CD14-positive monocyte (primary cell): ENCODE data around the gene RTP5. TPM values are rescaled to one million over a fixed set of nuclear protein-coding genes. Genes with fewer than 3 reads are reported as not detected.

ENCODE experiments used
- DNase-seq, 3 donors: peaks; one replicate each; pipeline ENCODE4 v3.0.0-alpha.2; 2011 to 2022
- H2AFZ ChIP-seq: 2 replicates; pipeline ENCODE4 v1.6.0; 2012; ENCODE audit warnings: mild to moderate bottlenecking, low read depth, low read length, inconsistent platforms; ENCODE audit not compliant: insufficient read depth, poor library complexity, severe bottlenecking
- H3K27ac ChIP-seq, 2 donors: 1 replicate in 1 of 2; 2 replicates in 1 of 2; pipeline ENCODE4 v1.5.1; 2012 to 2013; ENCODE audit warnings: low read length in 2 of 2, control low read depth in 1 of 2, inconsistent platforms in 1 of 2, low read depth in 1 of 2, mild to moderate bottlenecking in 1 of 2
- H3K27me3 ChIP-seq, 2 donors: one replicate each; pipeline versions ENCODE4 v1.6.0 to v1.6.1; 2011 to 2013; ENCODE audit warnings: low read length in 2 of 2; ENCODE audit not compliant: control insufficient read depth in 2 of 2, insufficient read depth in 2 of 2
- H3K36me3 ChIP-seq, 2 donors: replicated peaks in 1 of 2; 1 replicate in 1 of 2; 2 replicates in 1 of 2; pipeline versions ENCODE4 v1.5.1 to v1.6.1; 2012 to 2013; ENCODE audit warnings: low read length in 2 of 2, control low read depth in 1 of 2, inconsistent platforms in 1 of 2, mild to moderate bottlenecking in 1 of 2; ENCODE audit not compliant: insufficient read depth in 2 of 2, control insufficient read depth in 1 of 2
- H3K4me1 ChIP-seq, 2 donors: 1 replicate in 1 of 2; 2 replicates in 1 of 2; pipeline versions ENCODE4 v1.5.1 to v1.6.1; 2012 to 2013; ENCODE audit warnings: low read length in 2 of 2, control low read depth in 1 of 2, inconsistent platforms in 1 of 2, mild to moderate bottlenecking in 1 of 2, moderate library complexity in 1 of 2; ENCODE audit not compliant: insufficient read depth in 2 of 2, control insufficient read depth in 1 of 2
- H3K4me2 ChIP-seq: replicated peaks from 2 replicates; pipeline ENCODE3; 2012; ENCODE audit warnings: low read length, moderate library complexity, mild to moderate bottlenecking; ENCODE audit not compliant: poor library complexity, severe bottlenecking; ENCODE audit errors: extremely low read depth
- H3K4me3 ChIP-seq, 3 experiments: fragments of 200-600 bp in 1 of 3; sonication (generic) in 1 of 3; replicated peaks in 1 of 3; 1 replicate in 2 of 3; 2 replicates in 1 of 3; pipeline ENCODE4 v1.5.1; 2011 to 2013; ENCODE audit warnings: low read length in 3 of 3, mild to moderate bottlenecking in 3 of 3, control low read depth in 2 of 3, low read depth in 2 of 3, inconsistent platforms in 1 of 3, moderate library complexity in 1 of 3
- H3K79me2 ChIP-seq: 2 replicates; pipeline ENCODE4 v1.6.0; 2012; ENCODE audit warnings: mild to moderate bottlenecking, control low read depth, inconsistent platforms, low read length, moderate library complexity; ENCODE audit not compliant: insufficient read depth
- H3K9ac ChIP-seq: 2 replicates; pipeline ENCODE4 v1.6.0; 2017; ENCODE audit warnings: low read length, mild to moderate bottlenecking; ENCODE audit not compliant: insufficient read depth, poor library complexity, severe bottlenecking
- H3K9me3 ChIP-seq, 2 donors: replicated peaks in 1 of 2; 1 replicate in 1 of 2; 2 replicates in 1 of 2; pipeline versions ENCODE4 v1.5.1 to v1.6.1; 2012 to 2013; ENCODE audit warnings: low read length in 2 of 2, control low read depth in 1 of 2; ENCODE audit not compliant: control insufficient read depth in 1 of 2, insufficient read depth in 1 of 2
- H4K20me1 ChIP-seq: 2 replicates; pipeline ENCODE4 v1.6.0; 2012; ENCODE audit warnings: mild to moderate bottlenecking, low read length, control low read depth, moderate library complexity; ENCODE audit not compliant: insufficient read depth
- H3K27ac Mint-ChIP-seq, 7 donors: one replicate each; pipeline ENCODE4 v1.8.0; 2020; ENCODE audit warnings: mild to moderate bottlenecking in 7 of 7, mixed read lengths in 7 of 7, moderate library complexity in 6 of 7, inconsistent platforms in 2 of 7
- H3K27me3 Mint-ChIP-seq, 3 donors: one replicate each; pipeline ENCODE4 v1.8.0; 2021 to 2022; ENCODE audit warnings: low read depth in 3 of 3, mild to moderate bottlenecking in 3 of 3, mixed read lengths in 3 of 3, moderate library complexity in 3 of 3, inconsistent platforms in 1 of 3
- H3K36me3 Mint-ChIP-seq, 2 donors: one replicate each; pipeline ENCODE4 v1.8.0; 2020; ENCODE audit warnings: mixed read lengths in 2 of 2, inconsistent platforms in 1 of 2, mild to moderate bottlenecking in 1 of 2
- H3K4me1 Mint-ChIP-seq: one replicate; pipeline ENCODE4 v1.8.0; 2020; ENCODE audit warnings: mild to moderate bottlenecking, mixed read lengths
- H3K4me3 Mint-ChIP-seq, 2 donors: one replicate each; pipeline ENCODE4 v1.8.0; 2020; ENCODE audit warnings: mild to moderate bottlenecking in 2 of 2, mixed read lengths in 2 of 2, moderate library complexity in 1 of 2
- H3K9me3 Mint-ChIP-seq, 7 donors: one replicate each; pipeline ENCODE4 v1.8.0; 2020 to 2022; ENCODE audit warnings: mixed read lengths in 7 of 7, mild to moderate bottlenecking in 6 of 7, moderate library complexity in 6 of 7, inconsistent platforms in 2 of 7
- WGBS: methylation state at CpG from one replicate; pipeline ENCODE4 v1.1.5; 2013; ENCODE audit warnings: missing lambda C conversion rate; ENCODE audit not compliant: insufficient coverage; 5-methylcytosine and 5-hydroxymethylcytosine counted together
- intact Hi-C, 2 donors: fragments of 100-400 bp; cut with micrococcal nuclease; formaldehyde crosslinking; loops; one replicate each; pipeline versions ENCODE4 v1.15.0 to v1.15.1; 2023
- polyA plus RNA-seq, 3 donors: library from polyadenylated mRNA; depleted of rRNA in 1 of 3; unstranded in 2 of 3; stranded (reverse) in 1 of 3; fragments of 300-500 nt in 2 of 3; fragments of >200 nt in 1 of 3; fragmentation: Illumina TruSeq in 2 of 3; gene quantifications; 1 replicate in 2 of 3; 2 replicates in 1 of 3; pipeline ENCODE4 v1.2.3, GENCODE V29; 2012 to 2021
- TF ChIP-seq, protein P1 (sequence below): fragments of 200-600 bp; IDR thresholded peaks from one replicate; pipeline ENCODE4 v1.8.0; 2022; ENCODE audit warnings: antibody characterized with exemption, mild to moderate bottlenecking

RTP5 gene
- polyA plus RNA-seq, 3 donors = 0.03 TPM; not detected in 2

DNA sequence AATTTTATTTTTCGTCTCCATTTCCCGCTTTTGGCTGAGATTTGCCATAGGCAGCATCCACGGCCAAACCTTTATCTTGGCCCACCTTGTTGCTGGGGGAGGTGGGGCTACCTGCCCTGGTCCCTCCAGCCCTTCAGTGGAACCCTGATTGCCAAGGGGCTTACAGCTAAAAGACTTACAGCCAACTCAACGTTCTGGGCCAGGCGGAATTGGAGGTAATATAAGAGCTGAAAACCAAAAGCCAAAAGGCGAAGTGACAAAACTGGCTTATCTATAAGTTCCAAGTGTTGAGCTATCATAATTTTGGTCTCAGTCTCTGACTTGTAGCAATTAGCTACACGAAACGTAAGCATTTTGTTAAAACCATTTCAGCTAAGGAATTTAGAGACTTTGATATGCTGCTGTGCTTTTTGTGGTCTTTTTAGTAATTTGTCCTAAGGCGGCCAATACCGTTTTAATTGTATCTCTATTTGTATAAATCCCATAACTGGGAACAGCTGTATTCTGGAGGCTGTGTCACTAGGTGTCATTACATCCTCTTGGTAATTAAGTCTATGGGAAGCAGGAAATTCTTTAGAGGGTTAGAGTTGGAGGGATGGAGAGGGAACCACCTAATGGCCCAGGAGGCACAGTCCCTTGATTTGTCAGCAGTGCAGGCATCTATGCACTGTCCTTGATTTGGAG is 34.9 kb upstream of the RTP5 start:
- intact Hi-C loops = no loop called here
- no peak overlapping the region for H3K4me3 Mint-ChIP-seq
- H3K4me1 Mint-ChIP-seq = no peaks in the 10 kb centered on the region
- WGBS = 94% methylated on average over 8 of the region's 10 CpGs
- Histone ChIP-seq H2AFZ (no peak overlapping the region), H4K20me1 (no peaks in the 10 kb centered on the region), H3K36me3 (no peaks in the 10 kb centered on the region), H3K27me3 (no peaks in the 10 kb centered on the region), H3K4me2 (no peak overlapping the region), H3K9ac (no peak overlapping the region), H3K4me3 (no peak overlapping the region), H3K9me3 (no peaks in the 10 kb centered on the region), H3K79me2 (no peaks in the 10 kb centered on the region), H3K4me1 (no peaks in the 10 kb centered on the region), H3K27ac (no peak overlapping the region)
- no peak for DNase-seq
- peaks cover 6 to 28% (median 11%) of the 10 kb centered on the region in 3 donors for H3K27me3 Mint-ChIP-seq
- TF ChIP-seq, protein P1, sequence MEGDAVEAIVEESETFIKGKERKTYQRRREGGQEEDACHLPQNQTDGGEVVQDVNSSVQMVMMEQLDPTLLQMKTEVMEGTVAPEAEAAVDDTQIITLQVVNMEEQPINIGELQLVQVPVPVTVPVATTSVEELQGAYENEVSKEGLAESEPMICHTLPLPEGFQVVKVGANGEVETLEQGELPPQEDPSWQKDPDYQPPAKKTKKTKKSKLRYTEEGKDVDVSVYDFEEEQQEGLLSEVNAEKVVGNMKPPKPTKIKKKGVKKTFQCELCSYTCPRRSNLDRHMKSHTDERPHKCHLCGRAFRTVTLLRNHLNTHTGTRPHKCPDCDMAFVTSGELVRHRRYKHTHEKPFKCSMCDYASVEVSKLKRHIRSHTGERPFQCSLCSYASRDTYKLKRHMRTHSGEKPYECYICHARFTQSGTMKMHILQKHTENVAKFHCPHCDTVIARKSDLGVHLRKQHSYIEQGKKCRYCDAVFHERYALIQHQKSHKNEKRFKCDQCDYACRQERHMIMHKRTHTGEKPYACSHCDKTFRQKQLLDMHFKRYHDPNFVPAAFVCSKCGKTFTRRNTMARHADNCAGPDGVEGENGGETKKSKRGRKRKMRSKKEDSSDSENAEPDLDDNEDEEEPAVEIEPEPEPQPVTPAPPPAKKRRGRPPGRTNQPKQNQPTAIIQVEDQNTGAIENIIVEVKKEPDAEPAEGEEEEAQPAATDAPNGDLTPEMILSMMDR = no peak
- no peaks in the 10 kb centered on the region for H3K36me3 Mint-ChIP-seq
- H3K27ac Mint-ChIP-seq = no peak overlapping the region
- H3K9me3 Mint-ChIP-seq = peaks cover 3 to 9% (median 6%) of the 10 kb centered on the region in 7 donors

DNA sequence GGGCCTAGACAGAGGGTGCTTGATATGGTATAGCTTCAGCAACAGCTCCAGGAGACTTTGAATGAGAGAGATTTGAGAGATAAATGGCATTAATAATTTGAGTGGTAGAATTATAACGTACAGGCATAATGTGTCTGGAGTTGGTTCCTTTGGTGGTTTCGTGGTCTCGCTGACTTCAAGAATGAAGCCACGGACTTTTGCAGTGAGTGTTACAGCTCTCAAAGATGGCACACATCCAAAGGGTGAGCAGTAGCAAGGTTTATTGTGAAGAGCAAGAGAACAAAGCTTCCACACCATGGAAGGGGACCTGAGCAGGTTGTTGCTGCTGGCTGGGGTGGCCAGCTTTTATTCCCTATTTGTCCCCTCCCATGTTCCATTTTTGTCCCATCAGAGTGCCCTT is 33.9 kb upstream of the RTP5 start:
- Histone ChIP-seq H3K4me1 (no peaks in the 10 kb centered on the region), H3K79me2 (no peaks in the 10 kb centered on the region), H3K27me3 (no peaks in the 10 kb centered on the region), H3K9me3 (no peaks in the 10 kb centered on the region), H3K36me3 (no peaks in the 10 kb centered on the region), H4K20me1 (no peaks in the 10 kb centered on the region), H3K4me3 (no peak overlapping the region), H3K27ac (no peak overlapping the region), H3K9ac (no peak overlapping the region), H3K4me2 (no peak overlapping the region), H2AFZ (no peak overlapping the region)
- peaks cover 3 to 9% (median 6%) of the 10 kb centered on the region in 7 donors for H3K9me3 Mint-ChIP-seq
- no peak overlapping the region for H3K4me3 Mint-ChIP-seq
- DNase-seq = no peak
- 18% methylated on average over 4 of the region's 4 CpGs for WGBS
- no peaks in the 10 kb centered on the region for H3K4me1 Mint-ChIP-seq
- TF ChIP-seq, protein P1 = no peak
- H3K27me3 Mint-ChIP-seq = peaks cover 4 to 28% (median 11%) of the 10 kb centered on the region in 3 donors
- intact Hi-C loops = no loop called here
- peak overlapping the region in 1 of 7 donors; percentile 61 for H3K27ac Mint-ChIP-seq
- H3K36me3 Mint-ChIP-seq = no peaks in the 10 kb centered on the region
